Measurements from ENCODE around the gene SUCO. TPM values are rescaled to one million over a fixed set of nuclear protein-coding genes. Genes with fewer than 3 reads are reported as not detected.
A peak's percentile ranks its signal among the peaks of the same experiment; 100 is the strongest.
"Not testable (repeated sequence)": the region's sequence is repeated elsewhere in the genome, so short reads cannot be mapped to it uniquely, and the experiment has no call there.

SUCO gene
- total RNA-seq, 1 experiment from 2014 or later: 24.1 TPM

DNA sequence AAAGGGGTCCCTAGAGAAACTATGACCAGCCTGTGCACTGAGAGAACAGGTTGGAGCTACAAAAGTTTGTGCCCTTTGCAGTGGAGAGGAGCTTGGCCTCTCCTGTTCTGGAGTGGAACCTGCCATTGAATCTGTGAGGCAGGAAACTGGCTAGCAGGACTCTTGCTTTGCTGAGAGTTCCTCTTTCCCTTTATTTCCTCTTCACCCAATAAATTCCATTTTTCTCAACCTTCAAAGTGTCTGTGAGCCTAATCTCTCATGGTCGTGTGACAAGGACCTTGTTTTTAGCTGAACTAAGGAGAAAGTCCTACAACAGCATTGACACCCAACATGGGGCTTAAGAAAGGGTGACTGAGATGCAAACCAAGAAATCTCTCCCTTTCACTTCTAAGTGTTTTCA, 83.2 kb downstream of the SUCO start:
- H3K9me3 ChIP-seq (replicated peaks): peaks cover 6% of the 10 kb centered on the region; the same call in 1 of the 2 replicates
- DNase-seq (ENCODE audit: low read depth in 1 of 2, low spot score in 2 of 2): no peak

DNA sequence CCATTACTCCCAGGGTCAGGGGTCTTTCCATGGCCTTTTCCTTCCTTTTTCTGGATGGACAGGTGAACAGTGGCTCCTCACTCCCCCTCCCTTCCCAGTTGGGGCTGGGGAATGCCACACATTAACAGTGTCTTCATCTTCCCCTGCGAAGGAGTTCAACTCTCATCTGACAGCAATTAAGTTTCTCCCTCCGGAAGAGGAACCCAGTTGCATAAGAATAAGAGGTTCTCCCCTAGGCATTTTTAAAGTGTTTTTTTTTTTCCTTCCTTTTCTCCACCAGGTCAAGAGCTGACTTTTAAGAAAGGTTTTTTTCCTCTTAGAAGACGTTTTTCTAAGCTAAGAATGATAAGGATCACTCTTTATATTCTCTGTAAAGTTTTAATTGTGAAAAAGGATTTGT, 83.7 kb downstream of the SUCO start:
- Histone ChIP-seq H3K27ac (no peak overlapping the region), H3K4me1 (replicated peaks) (no peaks in the 10 kb centered on the region), H3K36me3 (no peaks in the 10 kb centered on the region), H3K9me3 (replicated peaks) (peaks cover 6% of the 10 kb centered on the region; the same call in 1 of the 2 replicates), H3K27me3 (replicated peaks) (no peaks in the 10 kb centered on the region), H3K4me3 (no peak overlapping the region)
- no peak for DNase-seq (ENCODE audit: low read depth in 1 of 2, low spot score in 2 of 2)

More for the DNA sequence above, 83.2 kb downstream of the SUCO start:
- no peaks in the 10 kb centered on the region for H3K36me3 ChIP-seq
- H3K4me1 ChIP-seq (replicated peaks): no peaks in the 10 kb centered on the region
- no peak overlapping the region for H3K4me3 ChIP-seq
- no peak overlapping the region for H3K27ac ChIP-seq
- no peaks in the 10 kb centered on the region for H3K27me3 ChIP-seq (replicated peaks)

- not testable (repeated sequence) for H3K27me3 ChIP-seq (replicated peaks)
Observed at GRCh38 chr1:172620603-172621002, 87.7 kb downstream of the SUCO start.

GRCh38 chr1:172622541-172622940, 89.6 kb downstream of the SUCO start:
- no peaks in the 10 kb centered on the region for H3K36me3 ChIP-seq
- no peak overlapping the region for H3K4me3 ChIP-seq
- H3K27me3 ChIP-seq (replicated peaks): no peaks in the 10 kb centered on the region
- no peaks in the 10 kb centered on the region for H3K4me1 ChIP-seq (replicated peaks)
- H3K9me3 ChIP-seq (replicated peaks): peaks cover 8% of the 10 kb centered on the region; the same call in 1 of the 2 replicates
- H3K27ac ChIP-seq: no peak overlapping the region
- no peak for DNase-seq (ENCODE audit: low read depth in 1 of 2, low spot score in 2 of 2)

More at GRCh38 chr1:172620603-172621002, 87.7 kb downstream of the SUCO start:
- not testable (repeated sequence) for H3K9me3 ChIP-seq (replicated peaks); H3K36me3 ChIP-seq; DNase-seq (ENCODE audit: low read depth in 1 of 2, low spot score in 2 of 2); H3K27ac ChIP-seq; H3K4me1 ChIP-seq (replicated peaks); H3K4me3 ChIP-seq

- H3K4me1 ChIP-seq (replicated peaks): peaks cover 4% of the 10 kb centered on the region
- no peak overlapping the region for H3K4me3 ChIP-seq
- H3K9me3 ChIP-seq (replicated peaks): peaks cover 8% of the 10 kb centered on the region; the same call in 1 of the 2 replicates
- no peak overlapping the region for H3K27ac ChIP-seq
- no peaks in the 10 kb centered on the region for H3K27me3 ChIP-seq (replicated peaks)
- DNase-seq (ENCODE audit: low read depth in 1 of 2, low spot score in 2 of 2): no peak
- H3K36me3 ChIP-seq: no peaks in the 10 kb centered on the region
Observed at GRCh38 chr1:172623748-172624147, 90.8 kb downstream of the SUCO start.

DNA sequence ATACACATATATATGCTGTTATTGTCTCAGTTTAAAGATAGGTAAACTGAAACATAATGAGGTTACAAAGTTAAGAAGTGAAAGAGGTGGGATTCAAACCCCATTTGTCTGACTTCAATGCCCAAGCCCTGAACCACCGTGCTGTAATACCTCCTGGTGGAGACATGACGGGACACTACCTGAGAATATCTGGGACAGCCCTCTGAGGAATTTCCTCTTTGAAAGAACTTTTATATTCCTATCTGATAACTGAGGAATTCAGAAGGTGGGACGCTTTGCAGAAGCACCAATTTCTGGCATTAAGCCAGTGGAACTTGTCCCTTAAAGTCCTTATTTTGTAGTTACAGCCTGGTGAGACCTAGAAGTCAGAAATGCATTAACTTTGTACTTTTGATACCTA, 93.9 kb downstream of the SUCO start:
- H3K27ac ChIP-seq: no peak overlapping the region
- H3K36me3 ChIP-seq: no peaks in the 10 kb centered on the region
- no peak for DNase-seq (ENCODE audit: low read depth in 1 of 2, low spot score in 2 of 2)
- no peak overlapping the region for H3K4me3 ChIP-seq
- H3K4me1 ChIP-seq (replicated peaks): peaks cover 5% of the 10 kb centered on the region
- H3K27me3 ChIP-seq (replicated peaks): no peaks in the 10 kb centered on the region
- H3K9me3 ChIP-seq (replicated peaks): peaks cover 2% of the 10 kb centered on the region; the same call in 1 of the 2 replicates

- Histone ChIP-seq H3K9me3 (replicated peaks) (no peaks in the 10 kb centered on the region; the same call in 1 of the 2 replicates), H3K27ac (no peak overlapping the region), H3K27me3 (replicated peaks) (no peaks in the 10 kb centered on the region), H3K36me3 (no peaks in the 10 kb centered on the region), H3K4me3 (no peak overlapping the region), H3K4me1 (replicated peaks) (peaks cover 5% of the 10 kb centered on the region)
- DNase-seq (ENCODE audit: low read depth in 1 of 2, low spot score in 2 of 2): no peak
Observed at GRCh38 chr1:172627702-172628101, 94.8 kb downstream of the SUCO start.

DNA sequence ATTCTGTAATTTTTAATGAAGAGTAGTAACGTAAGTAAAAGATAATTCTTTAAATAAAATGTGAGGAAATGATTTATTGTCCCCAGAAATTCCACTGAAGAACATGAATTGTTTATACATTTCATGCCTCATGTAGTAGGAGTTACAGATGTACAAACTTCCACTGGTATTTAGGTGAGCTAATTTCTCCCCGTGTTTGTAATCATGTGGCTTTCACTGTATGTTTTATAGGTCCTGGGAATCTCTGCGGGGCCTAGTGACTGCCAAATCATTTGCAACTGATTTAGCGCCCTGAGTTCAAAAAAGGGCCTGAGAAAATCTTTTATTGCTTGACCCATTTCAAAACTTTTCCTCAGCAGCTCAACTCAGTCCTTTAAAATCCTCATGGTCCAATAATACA, 95.5 kb downstream of the SUCO start:
- H3K27me3 ChIP-seq (replicated peaks): no peaks in the 10 kb centered on the region
- H3K27ac ChIP-seq: no peak overlapping the region
- DNase-seq (ENCODE audit: low read depth in 1 of 2, low spot score in 2 of 2): no peak
- H3K4me3 ChIP-seq: no peak overlapping the region
- peaks cover 5% of the 10 kb centered on the region for H3K4me1 ChIP-seq (replicated peaks)
- no peaks in the 10 kb centered on the region; the same call in 1 of the 2 replicates for H3K9me3 ChIP-seq (replicated peaks)
- H3K36me3 ChIP-seq: no peaks in the 10 kb centered on the region

DNA sequence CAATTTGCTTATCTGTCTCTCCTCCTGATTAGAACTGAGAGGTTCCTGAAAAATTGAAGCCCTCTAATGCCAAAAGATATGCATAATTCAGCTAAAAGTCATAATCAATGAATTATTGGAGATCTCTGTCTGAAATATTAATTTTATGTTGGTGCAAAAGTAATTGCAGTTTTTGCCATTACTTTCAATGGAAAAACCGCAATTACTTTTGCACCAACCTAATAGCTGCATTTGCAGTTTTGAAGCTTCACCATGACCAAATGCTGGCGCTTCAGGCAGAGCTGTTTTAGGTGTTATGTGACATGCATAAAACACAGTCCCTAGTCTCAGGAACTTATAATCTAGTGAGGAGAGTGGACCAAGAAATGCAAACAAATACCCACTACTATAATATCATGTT, 96.2 kb downstream of the SUCO start:
- Histone ChIP-seq H3K27ac (no peak overlapping the region), H3K4me1 (replicated peaks) (peaks cover 5% of the 10 kb centered on the region), H3K36me3 (no peaks in the 10 kb centered on the region), H3K27me3 (replicated peaks) (no peaks in the 10 kb centered on the region), H3K4me3 (no peak overlapping the region), H3K9me3 (replicated peaks) (no peaks in the 10 kb centered on the region; the same call in 1 of the 2 replicates)
- no peak for DNase-seq (ENCODE audit: low read depth in 1 of 2, low spot score in 2 of 2)

DNA sequence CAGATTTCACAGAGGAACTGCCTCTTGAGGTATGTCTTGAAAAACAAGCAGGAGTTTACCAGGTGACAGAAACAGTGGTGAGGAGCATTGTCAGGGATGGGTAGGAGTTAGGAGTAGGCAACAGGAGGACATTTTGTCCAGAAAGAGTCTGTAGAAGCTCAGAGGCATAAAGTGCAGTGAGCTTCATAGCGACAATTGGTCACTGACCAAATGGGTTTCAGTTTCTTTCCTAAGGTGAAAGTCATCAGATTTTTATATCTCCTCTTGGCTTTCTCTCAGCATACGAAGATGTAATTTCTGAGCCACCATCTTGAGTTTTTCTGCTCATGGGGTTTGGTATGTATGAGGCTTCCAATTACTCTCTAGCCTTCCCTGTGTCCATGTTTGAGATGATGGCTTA, 96.7 kb downstream of the SUCO start:
- Histone ChIP-seq H3K4me3 (no peak overlapping the region), H3K36me3 (no peaks in the 10 kb centered on the region), H3K27me3 (replicated peaks) (no peaks in the 10 kb centered on the region), H3K9me3 (replicated peaks) (no peaks in the 10 kb centered on the region; the same call in 1 of the 2 replicates), H3K27ac (no peak overlapping the region), H3K4me1 (replicated peaks) (peaks cover 5% of the 10 kb centered on the region)
- no peak for DNase-seq (ENCODE audit: low read depth in 1 of 2, low spot score in 2 of 2)

- DNase-seq (ENCODE audit: low read depth in 1 of 2, low spot score in 2 of 2): no peak
- H3K4me1 ChIP-seq (replicated peaks): peaks cover 5% of the 10 kb centered on the region
- no peak overlapping the region for H3K27ac ChIP-seq
Observed at GRCh38 chr1:172630056-172630818, 97.3 kb downstream of the SUCO start.

DNA sequence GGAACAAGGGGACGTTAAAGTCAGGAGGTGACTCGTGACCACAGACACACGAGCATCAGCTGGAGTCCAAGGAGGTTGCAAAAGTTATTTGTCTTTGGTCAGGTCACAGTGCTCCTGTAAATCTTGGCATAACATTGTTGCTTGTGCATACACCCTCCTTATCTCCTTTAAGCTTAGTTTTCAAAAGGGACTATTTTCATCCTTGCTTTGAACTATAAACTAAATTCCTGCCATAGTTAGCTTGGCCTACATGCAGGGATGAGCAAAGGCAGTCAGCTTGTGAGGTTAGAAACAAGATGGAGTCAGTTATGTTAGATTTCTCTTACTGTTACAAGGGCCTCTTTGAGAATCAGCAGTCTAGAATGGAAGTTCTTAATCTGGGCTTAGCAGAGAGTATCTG, 97.9 kb downstream of the SUCO start:
- no peaks in the 10 kb centered on the region for H3K27me3 ChIP-seq (replicated peaks)
- no peaks in the 10 kb centered on the region; the same call in 1 of the 2 replicates for H3K9me3 ChIP-seq (replicated peaks)
- DNase-seq (ENCODE audit: low read depth in 1 of 2, low spot score in 2 of 2): no peak
- H3K4me1 ChIP-seq (replicated peaks): peaks cover 5% of the 10 kb centered on the region
- no peak overlapping the region for H3K4me3 ChIP-seq
- H3K36me3 ChIP-seq: no peaks in the 10 kb centered on the region
- H3K27ac ChIP-seq: no peak overlapping the region

More at GRCh38 chr1:172630056-172630818, 97.3 kb downstream of the SUCO start:
- no peak overlapping the region for H3K4me3 ChIP-seq
- H3K27me3 ChIP-seq (replicated peaks): no peaks in the 10 kb centered on the region
- H3K9me3 ChIP-seq (replicated peaks): no peaks in the 10 kb centered on the region; the same call in 1 of the 2 replicates
- no peaks in the 10 kb centered on the region for H3K36me3 ChIP-seq

DNA sequence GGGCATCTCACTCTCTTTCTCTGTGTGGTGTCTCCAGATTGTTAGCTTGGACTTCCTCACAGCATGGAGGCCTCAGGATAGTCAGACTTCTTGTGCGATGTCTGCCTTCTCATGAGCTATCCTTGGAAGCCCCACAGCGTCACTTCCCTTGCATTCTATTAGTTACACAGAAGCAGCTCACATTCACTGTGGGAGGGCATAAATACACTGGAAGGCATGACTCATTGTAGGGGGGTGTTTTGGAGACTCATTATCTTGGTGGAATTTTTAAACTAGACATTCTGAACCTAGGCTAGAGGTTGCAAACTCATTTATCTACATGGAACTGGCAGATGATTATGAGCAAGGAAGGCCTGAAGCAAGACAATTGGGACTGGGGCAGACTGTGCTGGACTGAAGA, 104.6 kb downstream of the SUCO start:
- Histone ChIP-seq H3K27ac (peak overlapping the region; percentile 92), H3K36me3 (no peaks in the 10 kb centered on the region), H3K9me3 (replicated peaks) (peaks cover 10% of the 10 kb centered on the region), H3K27me3 (replicated peaks) (no peaks in the 10 kb centered on the region), H3K4me1 (replicated peaks) (peaks cover 35% of the 10 kb centered on the region), H3K4me3 (no peak overlapping the region)
- DNase-seq (ENCODE audit: low read depth in 1 of 2, low spot score in 2 of 2): peak; percentile 69 to 75

- Histone ChIP-seq H3K36me3 (no peaks in the 10 kb centered on the region), H3K9me3 (replicated peaks) (peaks cover 10% of the 10 kb centered on the region), H3K27ac (peak overlapping the region; percentile 92), H3K4me1 (replicated peaks) (peaks cover 35% of the 10 kb centered on the region), H3K27me3 (replicated peaks) (no peaks in the 10 kb centered on the region), H3K4me3 (no peak overlapping the region)
- DNase-seq (ENCODE audit: low read depth in 1 of 2, low spot score in 2 of 2): no peak
Observed at GRCh38 chr1:172638249-172638648, 105.3 kb downstream of the SUCO start.
